GM13976 (cell line): Measurements from ENCODE around the gene MYL5.
"Not testable (repeated sequence)": the region's sequence is repeated elsewhere in the genome, so short reads cannot be mapped to it uniquely, and the experiment has no call there.

Source experiments
- DNase-seq: peaks from one replicate; pipeline ENCODE4 v3.0.0; 2012; ENCODE audit warnings: low spot score
- CTCF ChIP-seq: IDR thresholded peaks from 2 replicates; pipeline ENCODE4 v1.5.1; 2012; ENCODE audit warnings: borderline replicate concordance, mild to moderate bottlenecking; ENCODE audit not compliant: insufficient read depth; ENCODE audit errors: extremely low read depth, missing control alignments, control extremely low read depth
- in situ Hi-C: fragments of 300-500 bp; cut with MboI; formaldehyde crosslinking; loops from one replicate; pipeline ENCODE4 v1.12.0; 2022; ENCODE audit warnings: low sequenced_read_pairs, mixed read lengths, inconsistent platforms; ENCODE audit not compliant: unreplicated experiment

Gene MYL5

DNA sequence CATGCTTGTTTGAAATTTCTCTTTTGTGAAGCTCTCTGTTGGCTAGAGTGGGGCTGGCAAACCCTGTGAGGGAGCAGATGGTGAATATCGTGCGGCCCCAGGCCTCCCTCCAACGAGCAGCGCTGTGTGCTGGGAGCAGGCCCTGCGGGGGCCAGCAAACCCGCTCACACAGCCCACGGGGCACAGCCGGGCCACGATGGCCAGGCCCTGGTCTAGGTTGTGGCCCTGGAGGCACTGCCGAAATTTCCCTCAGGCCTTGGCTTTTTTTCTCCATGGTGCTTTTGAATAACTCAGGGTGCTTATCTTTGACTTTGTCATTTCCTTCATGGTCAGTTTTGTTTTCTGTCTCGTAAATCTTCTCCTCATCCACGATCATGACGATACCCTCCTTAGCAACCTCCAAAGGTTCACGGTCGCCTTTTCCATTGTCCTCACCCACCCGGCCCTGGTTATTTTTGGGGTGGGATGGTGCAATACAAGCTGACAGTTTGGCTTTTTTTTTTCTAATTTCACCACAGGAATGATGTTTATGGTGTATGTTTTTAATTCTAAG is 52.0 kb downstream of the MYL5 start:
- in situ Hi-C loops, result no loop called here

GRCh38 chr4:726838-727237 is 52.5 kb downstream of the MYL5 start:
- TF ChIP-seq CTCF, result no peak
- DNase-seq, result no peak
- in situ Hi-C loops, result no loop called here

More for the DNA sequence above, 52.0 kb downstream of the MYL5 start:
- TF ChIP-seq CTCF, result no peak
- DNase-seq, result no peak

GRCh38 chr4:727576-727975 is 53.2 kb downstream of the MYL5 start:
- in situ Hi-C loops, result no loop called here
- DNase-seq, result no peak
- TF ChIP-seq CTCF, result no peak

GRCh38 chr4:729336-730315 is 55.3 kb downstream of the MYL5 start:
- DNase-seq, result no peak
- TF ChIP-seq CTCF, result no peak
- in situ Hi-C loops, result no loop called here

DNA sequence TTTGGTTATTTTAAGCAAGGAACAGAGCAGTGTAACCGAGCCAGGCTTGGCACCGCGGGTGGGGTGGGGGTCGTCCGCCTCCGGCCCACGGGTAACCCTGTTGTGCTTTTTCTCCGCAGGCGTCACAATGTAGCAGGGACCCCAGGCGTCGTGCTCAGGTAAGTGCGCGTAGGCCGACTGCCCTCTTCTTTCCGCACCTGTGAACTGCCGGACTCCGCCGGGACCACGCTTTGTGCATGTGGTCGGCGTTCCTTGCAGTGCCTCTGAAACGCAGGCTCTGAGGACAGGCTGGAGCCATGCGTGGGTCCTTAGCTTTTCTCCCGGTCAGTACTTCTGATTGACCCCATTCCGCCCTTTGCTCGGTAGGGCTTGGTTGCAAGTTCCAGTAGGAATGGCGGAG is 56.2 kb downstream of the MYL5 start:
- TF ChIP-seq CTCF, result no peak
- no peak for DNase-seq
- in situ Hi-C loops, result no loop called here

DNA sequence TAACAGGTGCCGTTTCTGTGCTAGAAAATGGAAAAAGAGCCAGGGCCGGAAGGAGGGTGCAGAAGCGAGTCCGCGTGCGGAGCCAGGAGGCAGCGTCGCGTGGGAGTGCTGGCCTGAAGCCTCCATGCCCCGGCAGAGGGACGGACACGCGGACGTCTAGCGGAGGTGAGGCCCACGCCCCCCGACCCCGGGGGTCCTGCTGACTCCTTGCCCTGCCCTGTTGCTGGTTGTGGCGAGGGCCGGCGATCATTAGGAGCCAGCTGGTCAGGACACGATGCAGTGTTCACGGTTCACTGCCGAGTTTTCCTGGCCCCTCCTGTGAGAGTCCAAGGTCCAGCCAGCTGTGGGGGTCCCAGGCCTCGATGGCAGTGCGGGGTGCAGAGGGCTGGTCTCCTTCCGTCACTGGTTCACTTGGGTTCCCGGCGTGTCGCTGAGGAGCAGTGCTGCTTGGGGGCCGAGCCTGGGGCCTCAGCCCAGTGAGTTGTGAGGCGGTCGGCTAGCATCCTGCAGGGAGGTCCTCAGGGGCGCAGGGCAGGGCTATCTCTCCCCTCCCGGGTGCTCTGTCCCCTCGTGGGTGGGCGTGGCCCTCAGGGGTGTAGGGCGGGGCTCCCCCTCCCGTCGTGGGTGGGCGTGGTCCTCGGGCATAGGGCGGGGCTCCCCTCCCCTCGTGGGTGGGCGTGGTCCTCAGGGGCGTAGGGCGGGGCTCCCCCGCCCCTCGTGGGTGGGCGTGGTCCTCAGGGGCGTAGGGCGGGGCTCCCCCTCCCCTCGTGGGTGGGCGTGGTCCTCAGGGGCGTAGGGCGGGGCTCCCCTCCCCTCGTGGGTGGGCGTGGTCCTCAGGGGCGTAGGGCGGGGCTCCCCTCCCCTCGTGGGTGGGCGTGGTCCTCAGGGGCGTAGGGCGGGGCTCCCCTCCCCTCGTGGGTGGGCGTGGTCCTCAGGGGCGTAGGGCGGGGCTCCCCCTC is 56.9 kb downstream of the MYL5 start:
- DNase-seq, in situ Hi-C loops: not testable (repeated sequence)
